ENCODE measurements around the gene CADM1.

DNA sequence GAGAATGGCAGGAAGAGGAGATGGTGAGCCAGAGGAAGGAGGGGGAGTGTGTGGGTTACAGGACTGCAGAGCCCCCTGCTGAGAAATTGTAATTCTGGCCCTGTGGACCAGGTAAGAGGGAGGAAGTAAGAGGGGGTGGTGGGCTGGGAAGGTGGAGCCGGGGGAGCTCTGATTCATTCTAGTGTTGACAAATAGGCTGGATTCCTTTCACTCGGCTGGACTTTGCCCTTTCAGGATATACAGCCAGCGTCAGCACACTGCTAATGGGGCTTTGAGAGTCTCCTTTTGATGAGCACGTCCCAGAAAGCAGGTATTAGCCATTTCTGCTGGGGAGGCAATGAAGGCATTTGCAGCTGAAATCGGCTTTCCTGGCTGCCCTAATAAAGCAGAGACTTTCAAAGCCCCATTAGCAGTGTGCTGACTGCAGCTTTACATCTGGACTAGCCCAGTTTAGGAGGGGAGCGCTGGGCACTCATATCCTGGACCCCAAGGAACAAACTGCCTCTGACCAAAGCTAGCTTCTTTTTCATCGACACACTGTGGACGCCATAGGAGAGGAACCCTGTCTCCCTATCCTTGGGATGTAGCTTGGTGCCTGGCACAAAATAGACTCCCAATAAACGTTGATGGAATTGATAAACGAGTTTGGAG lies 44.8 kb upstream of the CADM1 start:
- TF ChIP-seq CTCF (optimal IDR thresholded peaks at IDR 0.05 in 1 of 3, IDR thresholded peaks at IDR 0.05 in 1 of 3, conservative IDR thresholded peaks at IDR 0.05 in 1 of 3; ENCODE audit: extremely low read depth in 1 of 3, insufficient read depth in 2 of 3, low read length in 3 of 3) (no peak), EZH2 (IDR thresholded peaks at IDR 0.05; ENCODE audit: low read length) (no peak)

All from keratinocyte (primary cell).